HCT116 (cell line): ENCODE measurements around the gene DMD. TPM values are rescaled to one million over a fixed set of nuclear protein-coding genes. Genes with fewer than 3 reads are reported as not detected.

ENCODE experiments used
- ATAC-seq: fragments of 200-7000 bp; cut with Tn5 transposase; 2 replicates; pipeline ENCODE4 v1.9.1; 2020; ENCODE audit warnings: mild to moderate bottlenecking, moderate library complexity
- BruUV-seq: library from RNA; stranded (reverse); fragments of 400-500 nt; replicated peaks from 2 replicates; lab custom pipeline; 2021; lab: Mats Ljungman, UMichigan
- CTCF ChIA-PET: fragments of 300-600 bp; sonication (Branson Sonifier 250); formaldehyde crosslinking; loops from one replicate; lab custom pipeline; 2021; ENCODE audit warnings: antibody characterized with exemption; lab: Charles Lee
- POLR2A ChIA-PET: fragments of 300-600, 350-600 bp; sonication (Branson Sonifier 250); formaldehyde crosslinking; loops from one replicate; lab custom pipeline; 2021; ENCODE audit warnings: antibody characterized with exemption; lab: Charles Lee
- RAD21 ChIA-PET, 2 experiments: fragments of 300-600 bp; sonication (Branson Sonifier 250); formaldehyde crosslinking; loops; one replicate each; lab custom pipeline; 2023; ENCODE audit warnings: low total read pairs in 2 of 2; ENCODE audit not compliant: uncharacterized antibody in 2 of 2, unreplicated experiment in 2 of 2, low non-redundant PET in 1 of 2; lab: Charles Lee
- DNase-seq: peaks from one replicate; pipeline ENCODE4 v3.0.0-alpha.2; 2010; ENCODE audit warnings: low read depth, low spot score
- H2AFZ ChIP-seq: fragments of 200-600 bp; shearing (Covaris generic), sonication (generic); 2 replicates; pipeline ENCODE4 v1.6.1; 2017; ENCODE audit warnings: low read depth, mixed run types, mixed read lengths, antibody characterized with exemption, low read length; ENCODE audit not compliant: poor library complexity, severe bottlenecking
- H3K27ac ChIP-seq: 2 replicates; pipeline ENCODE4 v1.5.1; 2012; ENCODE audit warnings: low read depth, low read length
- H3K27me3 ChIP-seq: fragments of 200-600 bp; sonication (generic); 2 replicates; pipeline ENCODE4 v1.6.1; 2016; ENCODE audit warnings: mixed run types, low read length, mixed read lengths; ENCODE audit not compliant: insufficient read depth
- H3K36me3 ChIP-seq, 2 experiments: fragments of 200-500 bp in 1 of 2; fragments of 200-600 bp in 1 of 2; sonication (Bioruptor generic) in 1 of 2; sonication (generic) in 1 of 2; 2 replicates each; pipeline versions ENCODE4 v1.5.1 to v1.6.1; 2014 to 2016; ENCODE audit warnings: low read length in 2 of 2, inconsistent platforms in 1 of 2, mixed read lengths in 1 of 2, mixed run types in 1 of 2; ENCODE audit not compliant: insufficient read depth in 2 of 2, control insufficient read depth in 1 of 2
- H3K4me1 ChIP-seq, 2 experiments: fragments of 200-600 bp in 1 of 2; sonication (generic) in 1 of 2; 2 replicates each; pipeline versions ENCODE4 v1.5.1 to v1.6.1; 2012 to 2017; ENCODE audit warnings: low read length in 2 of 2, inconsistent platforms in 1 of 2, mild to moderate bottlenecking in 1 of 2, mixed read lengths in 1 of 2, mixed run types in 1 of 2, moderate library complexity in 1 of 2; ENCODE audit not compliant: insufficient read depth in 2 of 2, control insufficient read depth in 1 of 2
- H3K4me2 ChIP-seq: fragments of 200-600 bp; sonication (generic); 2 replicates; pipeline ENCODE4 v1.6.1; 2017; ENCODE audit warnings: mixed run types, low read length, mixed read lengths
- H3K4me3 ChIP-seq, 2 experiments: fragments of 200-600 bp in 1 of 2; sonication (generic) in 1 of 2; replicated peaks in 1 of 2; 2 replicates each; pipeline ENCODE4 v1.5.1; 2011 to 2016; ENCODE audit warnings: low read length in 2 of 2, control low read depth in 1 of 2, low read depth in 1 of 2, mild to moderate bottlenecking in 1 of 2, mixed read lengths in 1 of 2, mixed run types in 1 of 2
- H3K79me2 ChIP-seq: fragments of 200-600 bp; sonication (generic); 2 replicates; pipeline ENCODE4 v1.6.1; 2017; ENCODE audit warnings: mild to moderate bottlenecking, mixed run types, low read length, moderate library complexity, mixed read lengths; ENCODE audit not compliant: insufficient read depth
- H3K9ac ChIP-seq: fragments of 200-600 bp; sonication (generic); 2 replicates; pipeline ENCODE4 v1.6.1; 2016; ENCODE audit warnings: low read length, mixed read lengths
- H3K9me2 ChIP-seq: fragments of 200-600 bp; sonication (generic), shearing (Covaris generic); 2 replicates; pipeline ENCODE4 v1.6.1; 2017; ENCODE audit warnings: mixed run types, mild to moderate bottlenecking, moderate library complexity; ENCODE audit not compliant: insufficient read depth
- H3K9me3 ChIP-seq, 2 experiments: fragments of 200-500 bp in 1 of 2; fragments of 200-600 bp in 1 of 2; sonication (Bioruptor generic) in 1 of 2; sonication (generic) in 1 of 2; 2 replicates each; pipeline ENCODE4 v1.6.1; 2014 to 2017; ENCODE audit warnings: low read length in 2 of 2, mixed read lengths in 2 of 2, inconsistent platforms in 1 of 2, low read depth in 1 of 2, mild to moderate bottlenecking in 1 of 2, mixed run types in 1 of 2, moderate library complexity in 1 of 2; ENCODE audit not compliant: control insufficient read depth in 1 of 2, insufficient read depth in 1 of 2
- H4K20me1 ChIP-seq: fragments of 200-600 bp; sonication (generic), shearing (Covaris generic); 2 replicates; pipeline ENCODE4 v1.6.1; 2017; ENCODE audit warnings: mixed run types, mild to moderate bottlenecking, moderate library complexity; ENCODE audit not compliant: insufficient read depth
- CBX3 ChIP-seq: IDR thresholded peaks from 2 replicates; pipeline ENCODE4 v1.6.1; 2012; ENCODE audit warnings: low read depth
- EZH2 ChIP-seq: fragments of 200-600 bp; sonication (generic); IDR thresholded peaks from 2 replicates; pipeline ENCODE4 v1.6.1; 2017; ENCODE audit warnings: antibody characterized with exemption, mixed run types
- SP1 ChIP-seq: IDR thresholded peaks from 2 replicates; pipeline ENCODE4 v1.6.1; 2012; ENCODE audit warnings: low read depth
- SRF ChIP-seq: IDR thresholded peaks from 2 replicates; pipeline ENCODE4 v1.6.1; 2012; ENCODE audit warnings: low read depth
- TCF7L2 ChIP-seq: IDR thresholded peaks from 2 replicates; pipeline ENCODE4 v1.7.0; 2011; ENCODE audit warnings: borderline replicate concordance, inconsistent platforms; ENCODE audit not compliant: insufficient read depth, insufficient read length; ENCODE audit errors: extremely low read depth
- YY1 ChIP-seq: IDR thresholded peaks from 2 replicates; pipeline ENCODE4 v1.6.1; 2011; ENCODE audit warnings: low read length, low read depth, moderate library complexity, mild to moderate bottlenecking; ENCODE audit not compliant: insufficient replicate concordance; ENCODE audit errors: extremely low read depth
- intact Hi-C: fragments of 100-400 bp; cut with micrococcal nuclease; formaldehyde crosslinking; loops from 2 replicates; pipeline ENCODE4 v1.10.0; 2022
- total RNA-seq: library from RNA; stranded (reverse); gene quantifications from one replicate; pipeline ENCODE4 v1.2.1, GENCODE V29; 2021; ENCODE audit not compliant: unreplicated experiment
- TF ChIP-seq, protein P1 (sequence below): IDR thresholded peaks from 2 replicates; pipeline ENCODE4 v1.6.1; 2011; ENCODE audit warnings: mild to moderate bottlenecking, low read length, moderate library complexity; ENCODE audit not compliant: insufficient replicate concordance; ENCODE audit errors: extremely low read depth

DMD gene
- total RNA-seq, 1 experiment from 2014 or later: 0.05 TPM

DNA sequence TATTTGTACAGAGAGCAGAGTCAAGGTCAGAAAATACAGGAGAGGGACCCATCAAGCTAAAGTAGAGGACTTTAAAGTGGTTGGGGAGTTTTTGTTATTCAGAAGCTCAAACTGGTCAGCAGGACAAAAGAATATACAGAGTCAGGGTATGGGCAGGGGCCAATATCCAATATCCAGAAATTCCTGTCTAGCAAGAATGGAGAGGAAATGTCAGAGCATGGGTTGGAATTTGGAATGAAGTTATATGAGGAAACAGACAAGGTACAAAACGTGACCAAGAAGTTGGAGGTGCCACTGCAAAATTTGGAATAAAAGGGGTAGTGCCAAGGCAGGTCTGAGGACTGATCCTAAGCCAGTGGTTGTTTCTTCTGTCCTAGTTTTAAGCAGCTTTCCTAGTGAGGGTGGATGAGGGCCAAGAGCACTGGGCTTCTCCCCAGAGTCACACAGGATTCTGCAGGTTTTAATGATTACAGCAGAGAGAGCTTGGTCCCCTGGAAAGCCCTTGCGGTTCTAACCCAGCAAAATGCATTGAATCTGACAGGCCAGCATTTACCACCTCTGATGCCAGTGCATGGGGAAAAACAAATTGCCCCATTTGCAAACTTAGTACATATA is 1834.8 kb downstream of the DMD start (continued):
- TF ChIP-seq, protein P1, sequence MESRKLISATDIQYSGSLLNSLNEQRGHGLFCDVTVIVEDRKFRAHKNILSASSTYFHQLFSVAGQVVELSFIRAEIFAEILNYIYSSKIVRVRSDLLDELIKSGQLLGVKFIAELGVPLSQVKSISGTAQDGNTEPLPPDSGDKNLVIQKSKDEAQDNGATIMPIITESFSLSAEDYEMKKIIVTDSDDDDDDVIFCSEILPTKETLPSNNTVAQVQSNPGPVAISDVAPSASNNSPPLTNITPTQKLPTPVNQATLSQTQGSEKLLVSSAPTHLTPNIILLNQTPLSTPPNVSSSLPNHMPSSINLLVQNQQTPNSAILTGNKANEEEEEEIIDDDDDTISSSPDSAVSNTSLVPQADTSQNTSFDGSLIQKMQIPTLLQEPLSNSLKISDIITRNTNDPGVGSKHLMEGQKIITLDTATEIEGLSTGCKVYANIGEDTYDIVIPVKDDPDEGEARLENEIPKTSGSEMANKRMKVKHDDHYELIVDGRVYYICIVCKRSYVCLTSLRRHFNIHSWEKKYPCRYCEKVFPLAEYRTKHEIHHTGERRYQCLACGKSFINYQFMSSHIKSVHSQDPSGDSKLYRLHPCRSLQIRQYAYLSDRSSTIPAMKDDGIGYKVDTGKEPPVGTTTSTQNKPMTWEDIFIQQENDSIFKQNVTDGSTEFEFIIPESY: no peak

DNA sequence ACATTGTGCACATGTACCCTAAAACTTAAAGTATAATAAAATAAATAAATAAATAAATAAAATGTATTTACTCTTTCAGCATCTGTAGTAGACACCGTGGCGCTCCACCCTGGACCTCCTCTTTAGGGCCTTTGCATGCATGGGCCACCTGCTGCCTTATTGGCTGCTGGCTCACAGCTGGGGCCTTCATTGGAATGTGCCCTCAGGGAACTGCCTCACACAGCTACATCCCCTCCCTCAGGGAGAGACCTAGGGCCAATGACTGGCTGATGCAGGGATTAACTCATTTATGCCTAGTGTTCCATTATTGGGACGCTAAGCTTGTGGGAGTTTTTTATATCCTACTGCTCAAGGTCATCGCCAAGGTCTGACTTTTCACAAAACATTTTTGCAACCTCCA is 1836.6 kb downstream of the DMD start:
- no TSS peak for BruUV-seq
- H3K9ac ChIP-seq: no peak overlapping the region
- H3K4me1 ChIP-seq: no peaks in the 10 kb centered on the region
- H3K79me2 ChIP-seq: no peaks in the 10 kb centered on the region
- H3K4me3 ChIP-seq: no peak overlapping the region
- no peaks in the 10 kb centered on the region for H3K27me3 ChIP-seq
- intact Hi-C loops: no loop called here
- ChIA-PET POLR2A (no interaction called here), CTCF (no interaction called here), RAD21 (no interaction called here)
- no peaks in the 10 kb centered on the region for H4K20me1 ChIP-seq
- H3K36me3 ChIP-seq: no peaks in the 10 kb centered on the region
- no peak for DNase-seq
- H3K9me2 ChIP-seq: no peaks in the 10 kb centered on the region
- no peaks in the 10 kb centered on the region for H3K9me3 ChIP-seq
- no peak for ATAC-seq
- no peak overlapping the region for H3K27ac ChIP-seq
- no peak for TF ChIP-seq SRF
- TF ChIP-seq CBX3: no peak
- no peak for TF ChIP-seq SP1
- no peak for TF ChIP-seq YY1
- TF ChIP-seq EZH2: no peak
- TF ChIP-seq TCF7L2: no peak
- H2AFZ ChIP-seq: no peak overlapping the region
- H3K4me2 ChIP-seq: no peak overlapping the region
